ENCODE results near the gene COBL.
"Not testable (repeated sequence)": the region's sequence is repeated elsewhere in the genome, so short reads cannot be mapped to it uniquely, and the experiment has no call there.

Gene COBL

GRCh38 chr7:51230324-51230625 is 86.3 kb downstream of the COBL start:
- DNase-seq (ENCODE audit: low spot score) = no peak

DNA sequence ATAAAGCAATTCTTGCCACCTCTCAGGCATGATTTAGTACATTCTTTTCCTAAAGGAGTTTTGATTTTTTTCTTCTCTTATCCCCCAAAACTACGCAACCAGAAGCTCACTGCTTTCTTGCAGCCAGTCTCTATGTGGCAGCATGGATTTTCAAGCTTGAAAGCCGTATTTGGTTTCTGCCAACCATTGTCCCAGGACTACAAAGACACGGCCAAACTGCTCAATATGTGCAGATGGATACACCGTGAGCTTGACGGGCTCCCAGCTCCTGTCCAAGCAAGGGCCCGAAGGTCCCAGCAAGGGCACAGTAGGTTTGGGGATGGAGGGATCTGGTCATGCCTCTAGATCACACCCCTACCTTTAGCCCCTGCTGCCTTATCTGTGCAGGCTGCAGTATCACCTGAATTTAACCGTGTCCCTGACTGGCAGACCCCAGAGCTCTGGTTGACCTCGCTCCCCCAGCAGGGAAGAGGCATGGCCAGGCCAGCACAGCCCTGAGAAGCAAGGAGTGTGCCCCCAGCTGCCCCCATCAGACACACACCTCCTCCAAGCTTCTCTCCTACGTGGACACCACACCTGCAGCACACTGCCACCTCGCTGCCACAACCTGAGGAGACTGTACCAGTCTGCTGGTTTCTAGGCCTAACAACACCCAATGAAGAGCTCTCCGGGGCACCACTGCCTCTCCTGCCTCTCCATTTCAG is 86.8 kb downstream of the COBL start:
- peak; percentile 40 for DNase-seq (ENCODE audit: low spot score)

GRCh38 chr7:51229106-51229537 is 87.5 kb downstream of the COBL start:
- DNase-seq (ENCODE audit: low spot score) = peak; percentile 59

DNA sequence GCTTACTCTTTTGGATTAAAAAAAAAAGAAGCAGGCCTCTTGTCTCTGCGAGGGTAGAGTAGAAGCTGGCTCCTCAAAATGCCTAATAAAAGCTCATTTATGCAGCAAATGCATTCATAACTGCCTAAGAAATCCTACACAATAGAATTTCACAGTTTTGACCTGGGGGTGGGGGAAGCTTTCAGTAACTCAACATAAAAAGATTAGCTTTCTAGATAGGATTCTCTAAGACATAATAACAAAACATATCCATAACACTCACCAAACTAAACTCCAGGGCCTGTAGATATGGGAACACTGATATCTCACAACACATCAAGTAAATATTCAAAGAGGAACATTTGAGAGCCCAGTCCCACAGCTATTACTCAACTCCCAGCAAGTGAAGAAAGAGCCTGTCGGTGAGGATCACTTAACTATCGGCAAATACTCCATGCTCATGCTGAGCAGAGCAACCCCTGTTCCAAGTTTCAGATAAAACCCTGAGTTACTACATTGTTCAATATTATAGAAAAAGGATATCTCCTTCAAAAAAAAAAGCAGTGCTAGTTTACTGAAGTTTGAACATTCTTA is 88.1 kb downstream of the COBL start:
- DNase-seq (ENCODE audit: low spot score) = no peak

- DNase-seq (ENCODE audit: low spot score) = no peak
These were observed 88.7 kb downstream of the COBL start for GRCh38 chr7:51227861-51228260.

- DNase-seq (ENCODE audit: low spot score) = no peak
These were observed 89.6 kb downstream of the COBL start for GRCh38 chr7:51226916-51227535.

DNA sequence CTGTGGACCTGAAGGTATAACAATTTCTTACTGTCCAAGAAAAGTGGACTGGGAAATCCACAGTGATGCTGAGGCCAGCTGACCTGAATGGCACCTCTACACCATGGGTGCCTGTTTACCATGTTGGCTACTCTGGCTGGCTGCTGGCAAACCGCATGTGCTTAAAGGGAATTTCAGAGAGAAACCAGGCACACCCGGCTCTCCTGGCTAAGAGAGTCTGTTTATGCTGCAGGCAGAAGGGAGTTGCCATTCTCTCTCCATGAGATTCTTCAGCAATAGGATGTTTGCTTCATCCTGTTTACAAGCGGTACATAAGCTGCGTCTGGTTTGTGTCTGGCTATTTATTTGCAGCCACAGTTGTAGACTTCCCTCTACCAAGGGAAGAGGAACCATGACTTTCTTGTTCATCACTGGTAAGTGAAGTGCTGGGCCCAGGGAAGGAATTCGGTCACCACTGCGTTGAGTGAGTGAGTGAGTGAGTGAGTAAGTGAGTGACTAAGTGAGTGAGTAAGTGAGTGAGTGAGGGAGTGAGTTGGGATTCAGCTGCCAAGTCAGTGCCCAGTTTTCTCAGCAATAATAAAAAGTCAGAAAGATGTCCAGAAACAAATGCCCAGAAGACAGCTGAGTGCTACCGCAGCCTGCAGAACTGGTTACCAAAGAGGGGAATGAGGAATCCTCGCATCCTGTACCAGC is 90.4 kb downstream of the COBL start:
- DNase-seq (ENCODE audit: low spot score) = no peak

DNA sequence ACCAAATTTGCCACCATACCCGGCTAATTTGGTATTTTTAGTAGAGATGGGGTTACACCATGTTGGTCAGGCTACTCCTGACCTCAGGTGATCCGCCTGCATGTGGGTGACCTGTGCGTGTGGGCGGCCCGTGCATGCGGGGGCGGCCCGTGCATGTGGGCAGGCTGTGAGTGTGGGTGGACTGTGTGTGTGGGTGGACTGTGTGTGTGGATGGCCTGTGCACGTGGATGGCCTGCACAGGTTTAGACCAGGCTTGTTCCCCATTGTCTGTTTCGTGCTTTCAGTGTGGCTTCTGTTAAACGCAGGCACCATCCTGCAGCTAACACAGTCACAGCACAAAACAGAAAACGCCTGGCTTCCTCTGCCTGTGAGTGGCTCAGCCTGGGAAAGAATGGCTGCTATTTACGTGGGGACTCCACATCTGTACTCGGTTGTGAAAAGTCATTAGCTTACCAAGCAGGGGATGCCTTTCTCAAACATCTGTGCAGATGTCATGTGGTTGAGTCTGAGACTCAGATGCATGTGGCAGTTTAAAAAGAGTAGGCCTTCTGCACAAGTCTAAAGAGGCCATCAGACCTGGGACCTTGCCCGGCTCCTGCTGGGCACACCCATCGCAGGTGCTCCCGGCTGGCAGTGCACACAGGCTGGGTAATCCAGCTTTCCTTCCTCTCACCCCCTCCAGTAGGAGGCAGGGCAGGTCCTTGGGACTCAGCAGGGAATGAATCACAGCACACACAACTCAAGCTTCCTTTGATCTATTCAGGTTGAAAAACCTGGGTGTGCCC is 91.6 kb downstream of the COBL start:
- peak; percentile 54 for DNase-seq (ENCODE audit: low spot score)

DNA sequence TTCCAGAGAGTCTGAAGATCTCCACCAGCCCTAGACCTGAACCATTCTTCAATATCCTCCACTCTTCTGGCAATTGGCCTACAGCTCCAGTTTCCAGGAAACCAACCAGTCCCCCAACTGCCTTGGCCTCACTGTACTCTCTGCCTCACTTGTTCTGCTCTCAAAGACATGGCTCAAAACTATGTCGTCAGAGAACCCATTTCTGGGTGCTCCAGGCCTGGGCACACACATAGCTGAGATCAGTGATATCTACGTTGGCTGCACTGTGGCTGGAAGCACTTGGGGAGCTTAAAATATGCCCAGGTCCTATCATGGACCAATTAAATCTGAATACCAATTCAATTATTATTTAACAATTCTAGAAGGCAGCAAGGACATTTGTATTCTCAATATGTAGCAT is 93.1 kb downstream of the COBL start:
- DNase-seq (ENCODE audit: low spot score) = no peak

DNA sequence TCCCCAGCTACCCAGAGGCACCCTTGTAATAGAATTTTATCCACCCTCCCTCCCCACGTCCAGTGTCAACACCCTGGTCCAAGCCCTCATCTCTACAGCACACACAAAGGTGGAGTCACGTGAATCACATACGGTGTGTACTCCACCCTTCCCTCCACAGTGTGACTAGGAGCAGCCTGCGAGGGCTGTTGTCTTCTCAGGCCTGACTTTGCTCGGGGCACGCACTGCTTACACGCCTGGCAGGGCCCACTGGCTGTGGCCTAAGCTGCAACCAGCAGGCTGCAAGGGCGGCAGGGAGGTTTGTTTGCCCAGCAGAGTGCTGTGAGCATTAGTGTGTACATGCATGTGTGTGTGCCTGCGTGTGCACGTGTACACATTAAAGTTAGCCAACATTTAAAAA is 93.7 kb downstream of the COBL start:
- no peak for DNase-seq (ENCODE audit: low spot score)

- peak; percentile 1 for DNase-seq (ENCODE audit: low spot score)
These were observed 96.4 kb downstream of the COBL start for GRCh38 chr7:51220226-51220625.

DNA sequence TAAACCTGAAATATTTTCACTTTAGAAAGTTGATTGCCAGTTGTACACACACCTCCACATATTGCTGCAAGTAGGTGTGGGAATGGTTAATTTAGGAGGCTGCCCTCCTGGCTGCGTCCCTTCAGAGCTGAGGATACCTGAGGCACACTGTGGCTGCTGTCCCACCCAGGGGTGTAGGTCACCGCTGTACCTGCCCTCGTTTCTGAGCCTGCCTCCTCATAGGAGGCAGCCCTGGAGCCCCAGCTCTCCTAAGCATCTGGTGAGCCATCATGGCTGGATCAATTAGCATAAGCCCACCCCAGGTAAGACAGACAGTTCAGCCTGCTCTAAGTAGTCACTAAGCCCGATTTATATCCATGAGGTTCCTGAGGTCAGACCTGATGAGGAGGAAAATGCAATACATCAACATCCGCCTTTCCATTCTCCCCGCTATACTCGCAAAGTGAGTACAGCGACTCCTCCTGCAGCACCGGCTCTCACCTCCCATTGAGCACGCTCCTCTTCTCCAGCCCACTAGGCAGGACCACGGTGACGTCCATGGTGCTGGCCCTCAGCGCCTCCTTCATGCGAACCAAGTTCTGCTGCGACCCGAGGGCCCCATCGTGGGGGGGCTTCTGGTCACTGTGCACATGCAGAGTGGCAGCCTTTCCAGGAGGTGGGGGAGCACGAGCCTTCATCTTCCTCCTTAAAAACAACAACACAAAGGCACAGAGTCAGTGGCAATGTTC is 97.2 kb downstream of the COBL start:
- DNase-seq (ENCODE audit: low spot score) = peak; percentile 0

DNA sequence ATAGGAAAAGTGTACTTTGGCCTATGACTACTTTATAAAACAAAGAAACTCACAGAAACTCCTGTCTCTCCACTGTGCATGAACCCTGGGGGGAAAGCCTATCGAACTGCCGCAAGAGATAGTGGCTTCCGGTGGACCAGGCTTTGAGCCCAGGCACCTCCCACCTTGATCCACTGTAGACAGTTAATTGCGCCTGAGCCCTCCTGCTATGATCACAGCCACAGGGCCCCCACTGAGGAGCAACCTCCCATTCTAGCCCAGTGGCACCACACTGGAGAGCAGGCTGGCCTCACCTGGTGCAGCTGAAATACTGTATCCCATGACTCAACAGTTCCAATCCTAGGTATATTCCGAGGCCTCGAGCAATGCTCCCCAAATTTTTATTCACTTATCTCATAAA is 98.8 kb downstream of the COBL start:
- DNase-seq (ENCODE audit: low spot score) = no peak

GRCh38 chr7:51214098-51214497 is 102.5 kb downstream of the COBL start:
- DNase-seq (ENCODE audit: low spot score) = no peak

DNA sequence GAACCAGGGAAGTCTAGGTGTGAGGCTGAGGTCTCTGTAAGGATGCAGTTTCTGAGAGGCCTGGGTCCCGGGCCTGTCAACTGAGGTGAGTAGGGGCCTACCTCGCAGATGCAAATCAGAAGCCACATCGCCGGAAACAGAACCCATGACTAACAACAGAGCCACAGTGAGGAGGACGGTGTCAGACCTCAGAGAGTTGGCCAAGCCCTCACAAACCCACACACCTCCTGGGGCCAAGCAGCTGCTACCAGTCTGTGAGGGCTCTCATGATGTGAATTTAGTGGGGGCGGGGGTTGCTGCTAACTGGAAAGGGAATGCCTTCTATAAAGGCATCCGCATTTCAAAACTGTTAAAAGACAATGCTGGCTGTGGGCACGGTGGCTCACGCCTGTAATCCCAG is 103.0 kb downstream of the COBL start:
- no peak for DNase-seq (ENCODE audit: low spot score)

DNA sequence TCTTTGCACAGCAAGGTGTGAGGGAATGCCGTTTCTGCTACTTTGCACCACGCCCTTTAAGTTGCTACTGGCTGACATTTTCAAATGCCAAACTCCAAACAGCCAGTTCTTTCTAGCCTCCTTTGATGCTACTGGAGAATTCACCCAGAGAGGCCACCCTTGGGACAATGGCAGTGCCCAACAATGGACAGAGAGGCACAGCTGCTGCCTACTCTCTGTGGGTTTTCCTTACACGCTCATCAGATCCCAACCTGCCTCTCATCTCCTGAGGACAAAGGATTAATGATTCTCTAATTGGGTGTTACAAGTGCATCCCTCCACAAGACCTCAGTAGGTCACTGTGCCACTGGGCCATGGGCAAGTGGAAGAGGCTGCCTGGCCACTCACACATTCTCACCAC is 105.8 kb downstream of the COBL start:
- DNase-seq (ENCODE audit: low spot score) = no peak

- DNase-seq (ENCODE audit: low spot score) = no peak
These were observed 107.2 kb downstream of the COBL start for GRCh38 chr7:51209426-51209825.

GRCh38 chr7:51208125-51208524 is 108.5 kb downstream of the COBL start:
- DNase-seq (ENCODE audit: low spot score) = not testable (repeated sequence)

DNA sequence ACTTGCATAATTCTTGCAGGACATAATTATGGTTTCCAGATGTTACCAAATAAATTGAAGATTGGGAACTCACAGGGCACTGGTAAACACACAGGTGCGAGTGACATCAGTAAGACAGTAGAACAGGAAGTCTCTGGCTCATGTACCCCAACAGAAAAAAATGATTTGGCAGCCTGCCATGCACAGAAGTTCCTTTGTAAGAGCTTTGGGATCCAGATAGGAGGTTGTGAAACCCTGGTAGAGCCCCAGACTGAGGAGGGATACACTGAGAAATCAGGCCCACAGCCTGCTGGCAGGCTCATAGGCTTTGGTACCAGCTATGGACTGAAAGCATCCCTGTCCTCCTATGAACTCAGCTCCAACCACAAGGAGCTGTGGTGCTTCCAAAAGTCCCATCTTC is 118.0 kb downstream of the COBL start:
- no peak for DNase-seq (ENCODE audit: low spot score)

DNA sequence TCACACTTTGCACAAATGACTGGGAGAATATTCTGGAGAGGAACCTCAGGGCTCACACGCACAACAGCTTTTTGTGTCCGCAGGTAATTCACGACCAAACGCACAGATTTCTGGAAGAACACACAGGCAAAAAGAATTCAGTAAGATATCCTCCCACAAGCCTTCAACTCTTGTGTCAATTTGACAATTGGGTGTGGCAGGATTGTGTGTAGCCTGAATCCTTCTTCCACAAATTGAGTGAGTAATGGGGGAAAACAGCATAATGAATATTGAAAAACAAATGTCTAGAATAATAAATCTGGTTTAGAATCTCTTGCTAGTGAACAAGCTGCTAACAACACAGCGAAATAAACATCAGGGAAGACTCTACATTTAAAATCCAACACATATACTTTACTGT is 125.6 kb downstream of the COBL start:
- no peak for DNase-seq (ENCODE audit: low spot score)

DNA sequence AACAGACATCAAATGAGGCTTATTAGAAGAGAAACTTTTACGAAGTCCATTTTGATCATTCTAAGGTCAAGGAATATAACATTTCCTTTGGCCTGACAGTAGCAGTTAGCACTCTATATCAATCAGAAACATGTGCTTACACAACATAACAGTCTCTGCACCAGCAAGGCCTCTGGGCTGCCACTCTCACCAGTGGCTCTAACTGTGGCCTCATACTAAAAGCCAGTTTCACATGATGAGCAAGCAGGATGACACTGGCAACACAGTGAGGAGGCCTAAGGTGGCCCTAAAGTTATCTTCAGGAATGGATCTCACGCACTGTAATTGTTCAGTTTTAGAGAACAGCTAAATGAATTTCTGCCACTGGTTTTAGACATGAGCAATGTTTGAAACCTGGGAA is 126.8 kb downstream of the COBL start:
- no peak for DNase-seq (ENCODE audit: low spot score)

DNA sequence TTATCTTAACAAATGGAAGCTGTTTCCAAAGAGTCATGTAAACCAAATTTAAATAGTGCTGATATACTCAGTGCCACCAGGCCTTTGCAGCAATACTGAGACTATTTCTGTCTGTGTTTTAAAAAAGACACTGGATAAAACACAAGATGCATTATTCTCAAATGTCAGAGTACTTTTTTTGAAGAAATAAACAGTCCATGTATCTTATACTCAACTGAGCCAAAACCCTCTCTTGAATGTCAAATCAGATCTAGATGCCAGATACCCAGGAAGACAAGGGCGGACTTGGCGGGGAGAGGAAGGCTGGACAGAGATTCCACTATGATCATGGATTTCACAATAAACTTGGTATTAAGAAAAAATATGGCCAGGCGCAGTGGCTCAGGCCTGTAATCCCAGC is 127.6 kb downstream of the COBL start:
- no peak for DNase-seq (ENCODE audit: low spot score)

All from Ammon's horn (tissue), 1 donor.